Body of pancreas (tissue), 4 donors: ENCODE measurements around the gene GPX6. TPM values are rescaled to one million over a fixed set of nuclear protein-coding genes. Genes with fewer than 3 reads are reported as not detected.

Experiments
- ATAC-seq: fragments of 150-250 bp; one replicate; pipeline ENCODE4 v1.9.1; 2016
- DNase-seq, 4 donors: peaks; one replicate each; pipeline ENCODE4 v3.0.0-alpha.2; 2019
- H3K27ac ChIP-seq, 4 donors: fragments of 200-600 bp; sonication (generic); 1 replicate in 3 of 4; 2 replicates in 1 of 4; pipeline versions ENCODE4 v1.5.1 to v1.6.1; 2016 to 2019; ENCODE audit warnings: mild to moderate bottlenecking in 1 of 4, mixed read lengths in 1 of 4, moderate library complexity in 1 of 4
- H3K27me3 ChIP-seq, 2 donors: fragments of 200-600 bp; sonication (generic); one replicate each; pipeline ENCODE4 v1.6.0; 2016; ENCODE audit warnings: mild to moderate bottlenecking in 1 of 2
- H3K36me3 ChIP-seq, 2 donors: fragments of 200-600 bp; sonication (generic); replicated peaks in 1 of 2; 2 replicates each; pipeline ENCODE4 v1.5.1; 2016; ENCODE audit warnings: low read depth in 2 of 2; ENCODE audit not compliant: insufficient read depth in 1 of 2
- H3K4me1 ChIP-seq: fragments of 200-600 bp; sonication (generic); one replicate; pipeline ENCODE4 v1.6.0; 2016
- H3K4me3 ChIP-seq, 2 donors: fragments of 200-600 bp; sonication (generic); 1 replicate in 1 of 2; 2 replicates in 1 of 2; pipeline ENCODE4 v1.5.1; 2016 to 2019
- H3K9me3 ChIP-seq, 3 donors: fragments of 200-600 bp; sonication (generic); 1 replicate in 2 of 3; 2 replicates in 1 of 3; pipeline ENCODE4 v1.5.1; 2016
- CTCF ChIP-seq, 7 experiments: fragments of 450-650 bp in 4 of 7; fragments of 200-600 bp in 3 of 7; sonication (generic) in 3 of 7; IDR thresholded peaks; one replicate each; pipeline ENCODE4 v1.5.1; 2016 to 2019; ENCODE audit warnings: antibody characterized with exemption in 7 of 7
- POLR2A ChIP-seq, 3 donors: fragments of 450-650 bp; IDR thresholded peaks; one replicate each; pipeline ENCODE4 v1.6.1; 2016; ENCODE audit warnings: antibody characterized with exemption in 3 of 3, mild to moderate bottlenecking in 2 of 3
- WGBS, 2 donors: methylation state at CpG; one replicate each; pipeline ENCODE4 v1.1.5; 2017; 5-methylcytosine and 5-hydroxymethylcytosine counted together
- intact Hi-C: fragments of 100-400 bp; cut with DNase I; formaldehyde crosslinking; loops from one replicate; pipeline ENCODE4 v1.15.1; 2023
- total RNA-seq, 2 donors: library from RNA; depleted of rRNA; stranded (reverse); fragments of >200 nt; gene quantifications; one replicate each; pipeline ENCODE4 v1.1.0, GENCODE V29; 2016

GPX6 gene
- total RNA-seq, 2 donors from 2014 or later, result not detected

GRCh38 chr6:28543651-28544610 is 28.3 kb upstream of the GPX6 start:
- WGBS, 2 donors, result 27 to 29% methylated on average over 30 to 31 of the region's 31 CpGs
- H3K27me3 ChIP-seq, result peaks cover 0 to 8% of the 10 kb centered on the region in 2 donors
- no peak overlapping the region for H3K27ac ChIP-seq
- TF ChIP-seq POLR2A (IDR thresholded peaks at IDR 0.05) (no peak), CTCF (IDR thresholded peaks at IDR 0.05) (no peak)
- no peak for ATAC-seq
- intact Hi-C loops, result no loop called here
- DNase-seq, result no peak
- H3K4me3 ChIP-seq, result no peak overlapping the region
- no peaks in the 10 kb centered on the region for H3K36me3 ChIP-seq
- no peaks in the 10 kb centered on the region for H3K4me1 ChIP-seq
- H3K9me3 ChIP-seq, result no peaks in the 10 kb centered on the region

DNA sequence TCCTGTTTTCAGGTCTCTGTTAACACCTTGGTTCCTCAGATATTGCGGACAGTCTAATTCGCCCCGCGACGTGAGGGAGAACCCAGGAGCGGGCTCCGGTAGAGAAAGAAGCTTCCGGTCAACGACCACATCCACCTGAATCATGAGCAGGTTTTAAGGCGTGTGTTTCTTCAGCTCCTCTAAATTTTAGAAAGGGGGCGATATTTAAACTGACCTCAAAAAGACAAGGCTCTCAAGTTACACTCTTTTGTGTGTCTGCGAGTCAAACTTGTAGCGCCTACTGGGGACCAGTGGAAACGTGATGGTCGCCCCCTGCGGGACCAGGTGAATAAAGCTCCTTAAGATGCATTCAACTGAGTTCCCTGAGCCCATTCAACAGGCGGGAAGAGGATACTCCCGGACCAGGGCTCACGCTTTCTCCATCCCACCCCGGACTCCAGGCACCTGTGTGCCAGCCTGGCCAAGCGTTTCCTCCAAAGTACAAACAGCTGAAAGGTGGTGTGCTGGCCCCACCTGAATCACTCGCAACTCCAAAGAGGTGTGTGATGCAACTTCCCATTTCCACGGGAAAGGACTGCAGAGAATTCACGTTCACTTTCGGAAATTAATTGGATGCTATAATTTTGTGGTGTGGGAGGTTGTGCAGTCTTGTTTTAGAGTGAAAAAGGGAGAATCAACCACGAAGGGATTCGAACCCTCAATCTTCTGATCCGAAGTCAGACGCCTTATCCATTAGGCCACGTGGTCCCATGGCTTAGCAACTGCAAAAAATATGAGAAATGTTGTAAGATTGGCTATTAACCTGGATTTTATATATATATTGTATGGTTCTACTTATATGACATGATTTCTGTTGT is 27.1 kb upstream of the GPX6 start:
- 1 to 2% methylated on average over 30 of the region's 30 CpGs for WGBS, 2 donors

DNA sequence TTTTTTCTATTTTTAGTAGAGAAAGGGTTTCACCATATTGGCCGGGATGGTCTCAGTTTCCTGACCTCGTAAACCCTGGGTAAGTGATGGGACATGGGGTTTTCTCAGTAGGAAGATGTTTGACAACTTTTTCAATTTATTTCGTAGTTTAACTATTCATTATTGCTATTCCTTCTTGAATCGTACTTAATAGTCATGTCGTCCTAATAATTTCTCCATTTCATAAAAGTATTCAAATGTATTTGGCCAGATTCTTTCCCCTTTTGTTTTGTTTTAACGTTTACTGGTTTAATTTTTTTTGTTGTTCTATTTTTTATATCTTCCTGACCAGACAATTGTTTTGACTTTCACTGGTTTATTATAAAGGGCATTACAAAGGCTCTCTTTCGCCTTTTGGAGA is 26.4 kb upstream of the GPX6 start:
- peaks cover 0 to 8% of the 10 kb centered on the region in 2 donors for H3K27me3 ChIP-seq

More for the DNA sequence above, 27.1 kb upstream of the GPX6 start:
- intact Hi-C loops, result no loop called here
- H3K4me3 ChIP-seq, result no peak overlapping the region
- no peaks in the 10 kb centered on the region for H3K36me3 ChIP-seq
- H3K27me3 ChIP-seq, result peaks cover 0 to 8% of the 10 kb centered on the region in 2 donors
- DNase-seq, result peak; percentile 50 to 73 (median 57)
- H3K27ac ChIP-seq, result peak overlapping the region in 1 of 4 donors; percentile 44
- TF ChIP-seq CTCF (IDR thresholded peaks at IDR 0.05), result peak in 6 of 7 experiments; percentile 30 to 69 (median 50)
- TF ChIP-seq POLR2A (IDR thresholded peaks at IDR 0.05), result no peak
- ATAC-seq, result peak; percentile 70
- no peaks in the 10 kb centered on the region for H3K4me1 ChIP-seq
- no peaks in the 10 kb centered on the region for H3K9me3 ChIP-seq

More for the DNA sequence above, 26.4 kb upstream of the GPX6 start:
- no peak overlapping the region for H3K4me3 ChIP-seq
- H3K4me1 ChIP-seq, result peaks cover 2% of the 10 kb centered on the region
- ATAC-seq (no peak), DNase-seq (no peak)
- H3K27ac ChIP-seq, result peak overlapping the region in 1 of 4 donors; percentile 44
- TF ChIP-seq CTCF (IDR thresholded peaks at IDR 0.05) (no peak), POLR2A (IDR thresholded peaks at IDR 0.05) (no peak)
- no peaks in the 10 kb centered on the region for H3K36me3 ChIP-seq
- 38 to 49% methylated on average over 7 of the region's 7 CpGs for WGBS, 2 donors
- intact Hi-C loops, result no loop called here
- H3K9me3 ChIP-seq, result no peaks in the 10 kb centered on the region
